Retinal pigment epithelial cell (primary cell): ENCODE measurements around the gene NUP93.
"Not testable (repeated sequence)": the region's sequence is repeated elsewhere in the genome, so short reads cannot be mapped to it uniquely, and the experiment has no call there.

ENCODE experiments used
- DNase-seq: peaks from one replicate; pipeline ENCODE4 v3.0.0-alpha.2; 2010; ENCODE audit warnings: low read depth
- H3K4me3 ChIP-seq: 2 replicates; pipeline ENCODE4 v1.5.1; 2011; ENCODE audit warnings: mild to moderate bottlenecking, low read length, control low read depth, moderate library complexity
- TF ChIP-seq, protein P1 (sequence below): conservative IDR thresholded peaks from 2 replicates; pipeline ENCODE4 v1.5.1; 2011; ENCODE audit warnings: low read depth, low read length, control low read depth, inconsistent platforms

Gene NUP93

GRCh38 chr16:56732832-56733231 is 2.9 kb downstream of the NUP93 start:
- no peak for DNase-seq
- H3K4me3 ChIP-seq = no peak overlapping the region
- TF ChIP-seq, protein P1, sequence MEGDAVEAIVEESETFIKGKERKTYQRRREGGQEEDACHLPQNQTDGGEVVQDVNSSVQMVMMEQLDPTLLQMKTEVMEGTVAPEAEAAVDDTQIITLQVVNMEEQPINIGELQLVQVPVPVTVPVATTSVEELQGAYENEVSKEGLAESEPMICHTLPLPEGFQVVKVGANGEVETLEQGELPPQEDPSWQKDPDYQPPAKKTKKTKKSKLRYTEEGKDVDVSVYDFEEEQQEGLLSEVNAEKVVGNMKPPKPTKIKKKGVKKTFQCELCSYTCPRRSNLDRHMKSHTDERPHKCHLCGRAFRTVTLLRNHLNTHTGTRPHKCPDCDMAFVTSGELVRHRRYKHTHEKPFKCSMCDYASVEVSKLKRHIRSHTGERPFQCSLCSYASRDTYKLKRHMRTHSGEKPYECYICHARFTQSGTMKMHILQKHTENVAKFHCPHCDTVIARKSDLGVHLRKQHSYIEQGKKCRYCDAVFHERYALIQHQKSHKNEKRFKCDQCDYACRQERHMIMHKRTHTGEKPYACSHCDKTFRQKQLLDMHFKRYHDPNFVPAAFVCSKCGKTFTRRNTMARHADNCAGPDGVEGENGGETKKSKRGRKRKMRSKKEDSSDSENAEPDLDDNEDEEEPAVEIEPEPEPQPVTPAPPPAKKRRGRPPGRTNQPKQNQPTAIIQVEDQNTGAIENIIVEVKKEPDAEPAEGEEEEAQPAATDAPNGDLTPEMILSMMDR = no peak

DNA sequence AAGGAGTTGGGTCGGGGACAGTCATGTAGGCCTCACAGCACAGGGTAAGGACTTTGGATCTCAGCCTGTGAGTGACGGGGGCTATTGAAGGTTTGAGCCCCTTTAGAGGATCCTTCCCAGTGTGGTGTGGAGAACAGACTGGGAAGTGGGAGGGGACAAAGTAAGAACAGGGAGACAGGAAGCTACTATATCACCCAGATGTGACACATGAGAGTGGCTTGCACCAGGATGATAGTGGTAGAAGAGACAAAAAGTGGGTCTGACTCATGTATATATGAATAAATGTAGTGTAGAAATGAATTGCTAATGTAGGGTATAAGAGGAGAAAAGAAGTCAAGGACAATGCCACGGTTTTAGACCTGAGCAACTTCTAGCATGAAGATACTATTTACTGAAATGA is 4.5 kb downstream of the NUP93 start:
- H3K4me3 ChIP-seq = no peak overlapping the region
- no peak for DNase-seq
- TF ChIP-seq, protein P1 = no peak

GRCh38 chr16:56736476-56736875 is 6.5 kb downstream of the NUP93 start:
- H3K4me3 ChIP-seq = no peak overlapping the region
- TF ChIP-seq, protein P1 = no peak
- DNase-seq = no peak

DNA sequence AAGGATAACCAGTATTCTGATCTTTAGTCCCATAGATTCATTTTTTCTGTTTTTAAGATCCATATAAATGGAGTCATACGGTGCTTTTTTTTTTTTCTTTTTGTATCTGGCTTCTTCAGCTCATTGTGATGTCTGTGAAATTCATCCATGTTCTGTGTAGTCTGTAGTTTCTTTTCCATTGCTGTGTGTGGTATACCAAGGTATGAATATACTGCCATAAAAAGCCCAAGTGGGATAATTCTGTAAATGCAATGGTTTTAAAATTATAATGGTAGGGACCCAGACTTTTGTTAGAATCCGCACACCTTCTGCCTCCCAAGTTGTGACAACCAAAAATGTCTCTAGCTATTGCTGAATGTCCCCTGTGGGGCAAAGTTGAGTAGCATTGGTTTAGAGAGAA is 7.6 kb downstream of the NUP93 start:
- no peak overlapping the region for H3K4me3 ChIP-seq
- TF ChIP-seq, protein P1 = no peak
- DNase-seq = no peak

- DNase-seq = no peak
- TF ChIP-seq, protein P1 = no peak
- no peak overlapping the region for H3K4me3 ChIP-seq
These were observed 8.3 kb downstream of the NUP93 start for GRCh38 chr16:56738221-56738620.

GRCh38 chr16:56739378-56739777 is 9.4 kb downstream of the NUP93 start:
- not testable (repeated sequence) for DNase-seq, H3K4me3 ChIP-seq

- DNase-seq = no peak
- H3K4me3 ChIP-seq = no peak overlapping the region
- TF ChIP-seq, protein P1 = no peak
These were observed 11.5 kb downstream of the NUP93 start for GRCh38 chr16:56741399-56741798.
